Measurements from ENCODE around the gene PTK6. TPM values are rescaled to one million over a fixed set of nuclear protein-coding genes. Genes with fewer than 3 reads are reported as not detected.

Gene PTK6
- under 1 TPM; 0.48 to 0.50 TPM for total RNA-seq

DNA sequence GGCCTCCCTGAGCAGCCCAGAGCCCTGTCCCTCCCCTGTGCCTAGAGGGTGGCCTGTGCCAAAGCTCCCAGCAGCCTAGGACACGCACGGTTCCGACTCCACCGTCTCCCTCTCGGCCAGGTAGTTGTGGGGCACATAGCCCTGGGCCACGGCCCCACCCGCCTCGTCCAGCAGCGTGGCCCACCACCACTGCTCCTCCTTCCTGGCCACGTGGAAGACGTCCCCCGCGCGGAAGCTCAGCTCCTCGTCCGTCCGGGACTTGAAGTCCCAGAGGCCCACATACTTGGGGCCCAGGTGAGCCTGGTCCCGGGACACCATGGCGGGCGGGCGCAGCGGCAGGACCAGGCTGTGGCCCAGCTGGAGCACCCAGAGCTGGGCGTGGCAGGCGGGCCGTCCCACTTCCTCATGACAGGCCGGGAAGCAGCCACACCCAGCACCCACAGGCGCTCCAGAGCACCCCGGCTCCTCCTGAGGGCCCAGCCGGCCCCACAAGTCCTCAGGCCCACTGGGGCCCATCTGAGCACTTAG is at the start of gene PTK6:
Gene PTK6, minus strand, starts transcription at position 380 of the 528 bp plus-strand sequence. Its CDS starts 62 bp downstream, at position 318.

DNA sequence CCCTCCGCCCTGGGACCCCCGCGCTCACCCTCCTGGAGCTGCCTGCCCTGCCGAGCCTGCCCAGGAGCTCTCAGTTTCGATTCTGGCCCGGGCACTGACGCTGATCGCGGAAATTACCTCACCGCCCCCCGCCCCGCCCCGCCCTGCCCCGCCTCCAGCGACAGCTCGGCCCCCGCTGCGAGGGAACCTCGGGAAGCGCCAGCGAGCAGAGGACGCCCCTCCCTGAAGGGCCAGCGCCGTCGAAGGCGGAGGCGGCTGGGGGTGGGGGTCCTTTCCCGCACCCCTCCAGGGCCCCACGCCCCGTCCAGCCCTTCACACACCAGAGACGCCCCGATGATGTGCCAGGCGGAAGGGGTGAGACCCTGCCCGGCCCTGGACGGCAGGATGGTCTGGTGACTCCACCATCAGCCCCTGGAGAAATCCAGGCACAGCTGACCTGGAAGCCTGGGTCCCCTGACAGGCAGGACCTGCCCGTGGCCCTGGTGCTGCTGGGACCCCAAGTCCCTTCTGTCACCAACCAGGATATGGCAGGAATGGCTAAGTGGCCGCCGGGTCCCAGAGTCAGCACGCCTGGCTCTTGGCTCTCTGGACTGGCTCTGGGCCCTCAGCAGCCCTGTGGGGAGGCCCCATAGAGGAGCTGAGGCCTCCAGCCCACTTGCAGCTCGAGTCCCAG is 37.1 kb upstream of the PTK6 start, which contains the start of gene HELZ2:
Gene HELZ2, minus strand, starts transcription at position 84 of the 673 bp plus-strand sequence. CDS start 1,854 bp downstream, outside the sequence.

GRCh38 chr20:63553933-63554290 is 16.7 kb upstream of the PTK6 start, which contains the start of gene FNDC11:
Gene FNDC11 (plus strand): TSS chr20:63554159. CDS start chr20:63555664, 1,505 bp downstream.

GRCh38 chr20:63547725-63548480 is 10.7 kb upstream of the PTK6 start, which contains the start of gene SRMS:
Gene SRMS (minus strand): TSS chr20:63547749. CDS start chr20:63547463, 286 bp downstream.

DNA sequence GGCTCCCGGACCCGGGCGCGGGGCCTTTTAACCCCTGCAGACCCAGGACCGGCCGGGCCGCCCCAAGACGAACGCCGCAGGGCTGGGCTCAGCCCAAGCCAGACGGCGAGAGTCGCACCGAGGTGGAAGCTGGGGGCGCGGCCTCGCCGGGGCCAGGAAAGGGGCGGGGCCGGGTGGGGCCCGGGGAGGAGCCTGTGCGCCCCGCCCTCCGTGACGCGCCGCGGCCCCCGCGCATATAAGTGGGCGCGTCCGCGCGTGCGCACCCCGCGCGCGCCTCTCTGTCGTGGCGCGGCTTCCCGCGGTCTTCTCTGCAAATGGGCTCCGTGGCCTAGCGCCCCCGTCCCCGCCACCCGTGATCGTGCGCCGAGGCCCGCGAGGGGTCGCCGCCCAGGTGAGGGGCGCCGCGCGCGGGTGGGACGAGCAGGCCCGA is 16.7 kb downstream of the PTK6 start, which contains the start of gene PPDPF:
Gene PPDPF, plus strand, starts transcription at position 262 of the 430 bp plus-strand sequence. CDS start 544 bp downstream, outside the sequence.

DNA sequence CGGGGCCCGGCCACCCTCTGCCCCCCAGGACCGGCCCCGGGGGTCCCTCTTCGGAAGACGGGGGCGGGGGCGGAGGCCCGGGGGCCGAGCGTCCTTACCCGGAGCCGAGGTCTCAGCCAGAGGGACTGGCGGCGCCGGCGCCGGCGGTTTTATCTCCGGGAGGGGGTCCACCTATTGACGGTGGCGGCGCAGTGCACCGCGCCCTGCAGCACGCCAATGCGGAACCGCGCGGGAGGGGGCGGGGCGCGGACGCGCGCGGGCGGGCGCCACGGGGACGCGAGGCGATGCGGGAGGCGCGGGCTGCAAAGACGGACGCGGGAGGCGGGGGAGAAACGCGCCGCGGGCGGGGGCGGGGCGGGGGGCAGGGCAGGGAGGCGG is 38.2 kb downstream of the PTK6 start, which contains the start of gene EEF1A2:
Gene EEF1A2, minus strand, starts transcription at position 124 of the 378 bp plus-strand sequence. CDS start 1,320 bp downstream, outside the sequence.

Other genes starting within 250 kb of the PTK6 start
- not detected for gene COL20A1, start 244.2 kb downstream of the PTK6 start, total RNA-seq
- gene CHRNA4, start 176.0 kb downstream of the PTK6 start, total RNA-seq = not detected
- not detected for gene KCNQ2, start 64.7 kb downstream of the PTK6 start, total RNA-seq
- gene EEF1A2, start 38.3 kb downstream of the PTK6 start, total RNA-seq = under 1 TPM; 0.19 to 0.88 TPM
- gene PPDPF, start 16.6 kb downstream of the PTK6 start, total RNA-seq = 100 to 1,000 TPM; 221 to 231 TPM
- not detected for gene SRMS, start 10.4 kb upstream of the PTK6 start, total RNA-seq
- under 1 TPM; 0.50 to 0.63 TPM for gene FNDC11, start 16.8 kb upstream of the PTK6 start, total RNA-seq
- gene HELZ2, start 36.9 kb upstream of the PTK6 start, total RNA-seq = 10 to 100 TPM; 19.9 to 24.5 TPM
- gene GMEB2, start 89.7 kb upstream of the PTK6 start, total RNA-seq = 10 to 100 TPM; 17.0 to 17.6 TPM
- 10 to 100 TPM; 48.9 to 49.7 TPM for gene STMN3, start 116.0 kb upstream of the PTK6 start, total RNA-seq
- gene RTEL1, start 120.9 kb upstream of the PTK6 start, total RNA-seq = 10 to 100 TPM; 38.1 to 39.2 TPM
- not detected for gene TNFRSF6B, start 159.3 kb upstream of the PTK6 start, total RNA-seq
- gene ARFRP1, start 170.6 kb upstream of the PTK6 start, total RNA-seq = 10 to 100 TPM; 58.1 to 59.4 TPM
- 10 to 100 TPM; 40.7 to 41.1 TPM for gene ZGPAT, start 170.7 kb upstream of the PTK6 start, total RNA-seq
- 100 to 1,000 TPM; 290 to 295 TPM for gene LIME1, start 199.3 kb upstream of the PTK6 start, total RNA-seq
- gene SLC2A4RG, start 202.4 kb upstream of the PTK6 start, total RNA-seq = 100 to 1,000 TPM in 1 of 2 experiments, 10 to 100 TPM in 1; 98.4 to 104 TPM

All from activated naive CD4-positive, alpha-beta T cell treated with anti-CD3 and anti-CD28 coated beads, Interleukin-2, amount 10 ng/mL, durations not matched to agents 5 hours and 36 hours (primary cell).